ENCODE data around the gene MRPL12.

The MRPL12 gene

GRCh38 chr17:81707725-81708646, 4.8 kb downstream of the MRPL12 start:
- Histone ChIP-seq H4K20me1 (ENCODE audit: insufficient read depth, low read length) (peaks cover 40% of the 10 kb centered on the region), H3K27me3 (ENCODE audit: insufficient read depth, low read length, poor library complexity) (no peaks in the 10 kb centered on the region), H3K4me2 (ENCODE audit: insufficient read depth, low read length) (no peak overlapping the region), H3K9me3 (ENCODE audit: insufficient read depth, low read length, severe bottlenecking) (no peaks in the 10 kb centered on the region), H3K36me3 (ENCODE audit: insufficient read depth, low read length) (peaks cover 46% of the 10 kb centered on the region), H3K4me1 (ENCODE audit: insufficient read depth, low read length) (peaks cover 38% of the 10 kb centered on the region), H3K4me3 (ENCODE audit: low read depth in 1 of 2, low read length in 2 of 2) (no peak overlapping the region), H2AFZ (ENCODE audit: low read depth, low read length) (no peak overlapping the region), H3K27ac (ENCODE audit: low read length) (no peak overlapping the region), H3K9ac (ENCODE audit: low read depth, low read length) (no peak overlapping the region), H3K79me2 (ENCODE audit: insufficient read depth, low read length) (peaks cover 39% of the 10 kb centered on the region)
- no peak for TF ChIP-seq CTCF (IDR thresholded peaks at IDR 0.05; ENCODE audit: borderline replicate concordance, extremely low read depth, low read length, poor library complexity, severe bottlenecking)
- no peak for TF ChIP-seq EZH2 (IDR thresholded peaks at IDR 0.05; ENCODE audit: borderline replicate concordance, low read depth, low read length, severe bottlenecking)
- DNase-seq (no peak), ATAC-seq (ENCODE audit: insufficient read depth, low read depth) (no peak)

- Histone ChIP-seq H3K4me1 (ENCODE audit: insufficient read depth, low read length) (peaks cover 45% of the 10 kb centered on the region), H3K36me3 (ENCODE audit: insufficient read depth, low read length) (peaks cover 43% of the 10 kb centered on the region)
Measured at GRCh38 chr17:81708739-81709185, 5.6 kb downstream of the MRPL12 start.

GRCh38 chr17:81710514-81711308, 7.5 kb downstream of the MRPL12 start:
- Histone ChIP-seq H3K79me2 (ENCODE audit: insufficient read depth, low read length) (peaks cover 38% of the 10 kb centered on the region), H3K9ac (ENCODE audit: low read depth, low read length) (peak overlapping the region; percentile 93), H3K27ac (ENCODE audit: low read length) (peak overlapping the region; percentile 0; the same call in 1 of the 2 replicates), H3K9me3 (ENCODE audit: insufficient read depth, low read length, severe bottlenecking) (no peaks in the 10 kb centered on the region), H3K27me3 (ENCODE audit: insufficient read depth, low read length, poor library complexity) (no peaks in the 10 kb centered on the region), H4K20me1 (ENCODE audit: insufficient read depth, low read length) (peaks cover 44% of the 10 kb centered on the region), H3K4me1 (ENCODE audit: insufficient read depth, low read length) (peaks cover 44% of the 10 kb centered on the region), H3K4me2 (ENCODE audit: insufficient read depth, low read length) (peak overlapping the region; percentile 99), H3K36me3 (ENCODE audit: insufficient read depth, low read length) (peaks cover 42% of the 10 kb centered on the region), H2AFZ (ENCODE audit: low read depth, low read length) (no peak overlapping the region), H3K4me3 (ENCODE audit: low read depth in 1 of 2, low read length in 2 of 2) (peak overlapping the region in 1 of 2 experiments; percentile 96; a peak in 2 of 4 replicates)
- ATAC-seq (ENCODE audit: insufficient read depth, low read depth) (no peak), DNase-seq (no peak)
- TF ChIP-seq CTCF (IDR thresholded peaks at IDR 0.05; ENCODE audit: borderline replicate concordance, extremely low read depth, low read length, poor library complexity, severe bottlenecking) (no peak), EZH2 (IDR thresholded peaks at IDR 0.05; ENCODE audit: borderline replicate concordance, low read depth, low read length, severe bottlenecking) (no peak)

More at GRCh38 chr17:81708739-81709185, 5.6 kb downstream of the MRPL12 start:
- Histone ChIP-seq H4K20me1 (ENCODE audit: insufficient read depth, low read length) (peaks cover 43% of the 10 kb centered on the region), H3K79me2 (ENCODE audit: insufficient read depth, low read length) (peaks cover 39% of the 10 kb centered on the region), H2AFZ (ENCODE audit: low read depth, low read length) (no peak overlapping the region), H3K4me2 (ENCODE audit: insufficient read depth, low read length) (no peak overlapping the region), H3K27ac (ENCODE audit: low read length) (no peak overlapping the region), H3K9ac (ENCODE audit: low read depth, low read length) (no peak overlapping the region), H3K4me3 (ENCODE audit: low read depth in 1 of 2, low read length in 2 of 2) (no peak overlapping the region), H3K27me3 (ENCODE audit: insufficient read depth, low read length, poor library complexity) (no peaks in the 10 kb centered on the region), H3K9me3 (ENCODE audit: insufficient read depth, low read length, severe bottlenecking) (no peaks in the 10 kb centered on the region)
- TF ChIP-seq EZH2 (IDR thresholded peaks at IDR 0.05; ENCODE audit: borderline replicate concordance, low read depth, low read length, severe bottlenecking), result no peak
- TF ChIP-seq CTCF (IDR thresholded peaks at IDR 0.05; ENCODE audit: borderline replicate concordance, extremely low read depth, low read length, poor library complexity, severe bottlenecking), result no peak
- DNase-seq, result no peak
- ATAC-seq (ENCODE audit: insufficient read depth, low read depth), result no peak
